Measurements from ENCODE around the gene MBTPS1.

Gene MBTPS1

GRCh38 chr16:84038469-84038868 lies 78.3 kb downstream of the MBTPS1 start:
- no peaks in the 10 kb centered on the region for H3F3A ChIP-seq (ENCODE audit: low read depth)
- H3K4me1 ChIP-seq (ENCODE audit: insufficient read depth, low read length, poor library complexity, severe bottlenecking) = peaks cover 10% of the 10 kb centered on the region
- no peaks in the 10 kb centered on the region for H3K79me2 ChIP-seq (ENCODE audit: insufficient read depth, low read length)
- H3K27me3 ChIP-seq (ENCODE audit: insufficient read depth, low read length, poor library complexity, severe bottlenecking) = no peaks in the 10 kb centered on the region
- H3K4me2 ChIP-seq (ENCODE audit: low read depth, low read length, poor library complexity, severe bottlenecking) = no peak overlapping the region
- no peak overlapping the region for H3K9ac ChIP-seq (ENCODE audit: low read depth, low read length, poor library complexity, severe bottlenecking)
- H4K20me1 ChIP-seq (ENCODE audit: insufficient read depth, low read length, poor library complexity, severe bottlenecking) = no peaks in the 10 kb centered on the region
- no peak overlapping the region for H2AFZ ChIP-seq (ENCODE audit: low read length)
- no peaks in the 10 kb centered on the region for H3K36me3 ChIP-seq (ENCODE audit: insufficient read depth, low read length)
- H3K9me3 ChIP-seq (ENCODE audit: insufficient read depth, low read depth, low read length) = no peaks in the 10 kb centered on the region
- no peaks in the 10 kb centered on the region for H3K9me2 ChIP-seq (replicated peaks; ENCODE audit: low read depth, low read length)
- H3K4me3 ChIP-seq (ENCODE audit: low read length, poor library complexity, severe bottlenecking) = no peak overlapping the region
- TF ChIP-seq CTCF (conservative IDR thresholded peaks at IDR 0.05; ENCODE audit: low read length) (no peak), EZH2phosphoT487 (IDR thresholded peaks at IDR 0.05; ENCODE audit: borderline replicate concordance) (no peak)

- no peak overlapping the region for H3K9ac ChIP-seq (ENCODE audit: low read depth, low read length, poor library complexity, severe bottlenecking)
- H3K4me1 ChIP-seq (ENCODE audit: insufficient read depth, low read length, poor library complexity, severe bottlenecking) = no peaks in the 10 kb centered on the region
- no peaks in the 10 kb centered on the region for H3K27me3 ChIP-seq (ENCODE audit: insufficient read depth, low read length, poor library complexity, severe bottlenecking)
- H3K9me3 ChIP-seq (ENCODE audit: insufficient read depth, low read depth, low read length) = no peaks in the 10 kb centered on the region
- H2AFZ ChIP-seq (ENCODE audit: low read length) = no peak overlapping the region
- no peaks in the 10 kb centered on the region for H3K79me2 ChIP-seq (ENCODE audit: insufficient read depth, low read length)
- TF ChIP-seq EZH2phosphoT487 (IDR thresholded peaks at IDR 0.05; ENCODE audit: borderline replicate concordance) (no peak), CTCF (conservative IDR thresholded peaks at IDR 0.05; ENCODE audit: low read length) (no peak)
- H3K4me2 ChIP-seq (ENCODE audit: low read depth, low read length, poor library complexity, severe bottlenecking) = no peak overlapping the region
- no peak overlapping the region for H3K4me3 ChIP-seq (ENCODE audit: low read length, poor library complexity, severe bottlenecking)
- H3F3A ChIP-seq (ENCODE audit: low read depth) = no peaks in the 10 kb centered on the region
- no peaks in the 10 kb centered on the region for H3K9me2 ChIP-seq (replicated peaks; ENCODE audit: low read depth, low read length)
- no peaks in the 10 kb centered on the region for H3K36me3 ChIP-seq (ENCODE audit: insufficient read depth, low read length)
- H4K20me1 ChIP-seq (ENCODE audit: insufficient read depth, low read length, poor library complexity, severe bottlenecking) = no peaks in the 10 kb centered on the region
These were observed 79.7 kb downstream of the MBTPS1 start for GRCh38 chr16:84036982-84037425.

- no peaks in the 10 kb centered on the region for H3K27me3 ChIP-seq (ENCODE audit: insufficient read depth, low read length, poor library complexity, severe bottlenecking)
- no peaks in the 10 kb centered on the region for H3K9me2 ChIP-seq (replicated peaks; ENCODE audit: low read depth, low read length)
- H3K9me3 ChIP-seq (ENCODE audit: insufficient read depth, low read depth, low read length) = no peaks in the 10 kb centered on the region
- no peaks in the 10 kb centered on the region for H4K20me1 ChIP-seq (ENCODE audit: insufficient read depth, low read length, poor library complexity, severe bottlenecking)
- H2AFZ ChIP-seq (ENCODE audit: low read length) = no peak overlapping the region
- H3K36me3 ChIP-seq (ENCODE audit: insufficient read depth, low read length) = no peaks in the 10 kb centered on the region
- no peaks in the 10 kb centered on the region for H3K4me1 ChIP-seq (ENCODE audit: insufficient read depth, low read length, poor library complexity, severe bottlenecking)
- TF ChIP-seq EZH2phosphoT487 (IDR thresholded peaks at IDR 0.05; ENCODE audit: borderline replicate concordance) (no peak), CTCF (conservative IDR thresholded peaks at IDR 0.05; ENCODE audit: low read length) (no peak)
- no peaks in the 10 kb centered on the region for H3F3A ChIP-seq (ENCODE audit: low read depth)
- no peak overlapping the region for H3K9ac ChIP-seq (ENCODE audit: low read depth, low read length, poor library complexity, severe bottlenecking)
- H3K4me3 ChIP-seq (ENCODE audit: low read length, poor library complexity, severe bottlenecking) = no peak overlapping the region
- no peaks in the 10 kb centered on the region for H3K79me2 ChIP-seq (ENCODE audit: insufficient read depth, low read length)
- H3K4me2 ChIP-seq (ENCODE audit: low read depth, low read length, poor library complexity, severe bottlenecking) = no peak overlapping the region
These were observed 80.6 kb downstream of the MBTPS1 start for GRCh38 chr16:84036131-84036530.

Measured in Loucy (cell line).